IMR-90 (cell line): ENCODE data around the gene ATP10A.

Source experiments
- BHLHE40 ChIP-seq: fragments of 150-350 bp; IDR thresholded peaks from 2 replicates; pipeline ENCODE4 v1.6.1; 2016; ENCODE audit warnings: mild to moderate bottlenecking, low read depth, low read length
- FOS ChIP-seq: fragments of 150-350 bp; IDR thresholded peaks from 2 replicates; pipeline ENCODE4 v1.6.1; 2016; ENCODE audit warnings: low read depth, low read length
- MAFK ChIP-seq: IDR thresholded peaks from 2 replicates; pipeline ENCODE4 v1.6.1; 2012; ENCODE audit warnings: low read depth, low read length, improper control_type of control experiment
- MXI1 ChIP-seq: IDR thresholded peaks from 2 replicates; pipeline ENCODE4 v1.6.1; 2012; ENCODE audit warnings: low read depth, mild to moderate bottlenecking, low read length, moderate library complexity, borderline replicate concordance
- POLR2A ChIP-seq: IDR thresholded peaks from 2 replicates; pipeline ENCODE4 v1.6.1; 2012; ENCODE audit warnings: mild to moderate bottlenecking, low read depth, low read length
- RAD21 ChIP-seq: IDR thresholded peaks from 2 replicates; pipeline ENCODE4 v1.6.1; 2012; ENCODE audit warnings: low read length, improper control_type of control experiment
- RCOR1 ChIP-seq: IDR thresholded peaks from 2 replicates; pipeline ENCODE4 v1.6.1; 2012; ENCODE audit warnings: mild to moderate bottlenecking, low read length, improper control_type of control experiment; ENCODE audit not compliant: insufficient replicate concordance
- SMC3 ChIP-seq: fragments of 150-350 bp; IDR thresholded peaks from 2 replicates; pipeline ENCODE4 v1.6.1; 2016; ENCODE audit warnings: low read depth, mild to moderate bottlenecking, antibody characterized with exemption, low read length, moderate library complexity
- TF ChIP-seq, protein P1 (sequence below): conservative IDR thresholded peaks from 2 replicates; pipeline ENCODE4 v1.5.1; 2012; ENCODE audit warnings: mild to moderate bottlenecking, low read depth, low read length, improper control_type of control experiment
- TF ChIP-seq, protein P2 (sequence below): fragments of 150-350 bp; IDR thresholded peaks from 2 replicates; pipeline ENCODE4 v1.6.1; 2017; ENCODE audit warnings: mild to moderate bottlenecking, antibody characterized with exemption, low read length, low read depth

DNA sequence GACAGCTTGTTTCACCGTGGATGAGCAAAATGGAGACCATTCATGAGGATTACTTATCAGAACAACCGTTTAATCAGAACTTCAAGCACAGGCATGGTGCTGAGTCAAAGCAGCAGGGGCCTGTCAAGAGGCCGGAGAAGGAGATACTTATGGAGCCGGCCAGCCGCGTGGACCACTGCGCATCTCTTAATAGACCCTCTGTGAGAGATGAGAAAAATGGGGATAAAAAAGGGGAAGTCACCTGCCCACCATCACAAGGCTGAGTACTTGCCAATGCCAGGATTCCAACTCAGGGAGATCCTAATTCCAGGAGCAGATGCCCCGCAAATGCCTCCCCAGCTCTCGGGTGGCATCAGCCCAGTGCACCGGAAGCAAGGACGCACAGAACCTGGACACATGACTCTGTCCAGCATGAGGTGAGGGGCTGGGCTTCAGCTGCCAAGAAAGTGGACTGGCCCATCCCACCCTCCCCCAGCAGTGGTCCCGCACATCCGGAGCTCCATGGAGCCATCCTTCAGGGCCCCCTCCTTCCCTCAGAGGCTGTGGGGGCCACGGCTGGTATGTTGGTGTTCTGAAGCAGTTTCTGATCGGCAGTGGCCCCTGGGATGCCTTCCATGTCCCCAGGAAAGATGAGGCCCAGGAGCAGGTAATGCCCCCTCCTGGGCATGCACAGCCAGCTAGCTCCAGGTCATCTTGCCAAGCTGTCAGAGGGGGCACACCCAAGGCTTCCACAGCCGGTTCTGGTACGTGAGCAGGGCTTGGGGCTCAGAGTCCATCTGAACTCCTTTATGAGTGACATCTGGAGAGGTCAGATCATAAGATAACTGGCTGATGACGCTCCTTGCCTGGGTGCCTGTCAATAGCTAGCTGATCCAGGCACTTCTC is 143.8 kb downstream of the ATP10A start:
- TF ChIP-seq POLR2A (no peak), SMC3 (no peak), RAD21 (no peak), FOS (no peak), MXI1 (no peak), RCOR1 (no peak), MAFK (no peak), BHLHE40 (no peak)
- TF ChIP-seq, protein P1, sequence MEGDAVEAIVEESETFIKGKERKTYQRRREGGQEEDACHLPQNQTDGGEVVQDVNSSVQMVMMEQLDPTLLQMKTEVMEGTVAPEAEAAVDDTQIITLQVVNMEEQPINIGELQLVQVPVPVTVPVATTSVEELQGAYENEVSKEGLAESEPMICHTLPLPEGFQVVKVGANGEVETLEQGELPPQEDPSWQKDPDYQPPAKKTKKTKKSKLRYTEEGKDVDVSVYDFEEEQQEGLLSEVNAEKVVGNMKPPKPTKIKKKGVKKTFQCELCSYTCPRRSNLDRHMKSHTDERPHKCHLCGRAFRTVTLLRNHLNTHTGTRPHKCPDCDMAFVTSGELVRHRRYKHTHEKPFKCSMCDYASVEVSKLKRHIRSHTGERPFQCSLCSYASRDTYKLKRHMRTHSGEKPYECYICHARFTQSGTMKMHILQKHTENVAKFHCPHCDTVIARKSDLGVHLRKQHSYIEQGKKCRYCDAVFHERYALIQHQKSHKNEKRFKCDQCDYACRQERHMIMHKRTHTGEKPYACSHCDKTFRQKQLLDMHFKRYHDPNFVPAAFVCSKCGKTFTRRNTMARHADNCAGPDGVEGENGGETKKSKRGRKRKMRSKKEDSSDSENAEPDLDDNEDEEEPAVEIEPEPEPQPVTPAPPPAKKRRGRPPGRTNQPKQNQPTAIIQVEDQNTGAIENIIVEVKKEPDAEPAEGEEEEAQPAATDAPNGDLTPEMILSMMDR = no peak
- TF ChIP-seq, protein P2, sequence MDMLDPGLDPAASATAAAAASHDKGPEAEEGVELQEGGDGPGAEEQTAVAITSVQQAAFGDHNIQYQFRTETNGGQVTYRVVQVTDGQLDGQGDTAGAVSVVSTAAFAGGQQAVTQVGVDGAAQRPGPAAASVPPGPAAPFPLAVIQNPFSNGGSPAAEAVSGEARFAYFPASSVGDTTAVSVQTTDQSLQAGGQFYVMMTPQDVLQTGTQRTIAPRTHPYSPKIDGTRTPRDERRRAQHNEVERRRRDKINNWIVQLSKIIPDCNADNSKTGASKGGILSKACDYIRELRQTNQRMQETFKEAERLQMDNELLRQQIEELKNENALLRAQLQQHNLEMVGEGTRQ = no peak
